Ecto neural progenitor cell (in vitro differentiated cells): ENCODE measurements around the gene MTSS2.

Experiments used
- DNase-seq: peaks from one replicate; pipeline ENCODE4 v3.0.0-alpha.2; 2018; ENCODE audit warnings: low spot score

MTSS2 gene

GRCh38 chr16:70685938-70686375 lies at the start of gene MTSS2:
Gene MTSS2 (minus strand): TSS chr16:70686053. CDS start chr16:70685791, 262 bp downstream.
- peak; percentile 95 for DNase-seq

GRCh38 chr16:70735141-70735979 lies 49.5 kb upstream of the MTSS2 start:
- no peak for DNase-seq

- DNase-seq, result no peak
These were observed 48.8 kb upstream of the MTSS2 start for GRCh38 chr16:70734522-70735095.

- DNase-seq, result no peak
These were observed 45.1 kb upstream of the MTSS2 start for GRCh38 chr16:70730944-70731343.

GRCh38 chr16:70730031-70730430 lies 44.2 kb upstream of the MTSS2 start:
- peak; percentile 79 for DNase-seq

- no peak for DNase-seq
These were observed 43.4 kb upstream of the MTSS2 start for GRCh38 chr16:70729292-70729691.

GRCh38 chr16:70728150-70728549 lies 42.3 kb upstream of the MTSS2 start:
- no peak for DNase-seq

- no peak for DNase-seq
These were observed 41.1 kb upstream of the MTSS2 start for GRCh38 chr16:70726892-70727361.

GRCh38 chr16:70725912-70726828 lies 40.3 kb upstream of the MTSS2 start:
- no peak for DNase-seq

GRCh38 chr16:70725024-70725911 lies 39.4 kb upstream of the MTSS2 start:
- DNase-seq, result no peak

GRCh38 chr16:70724146-70725023 lies 38.5 kb upstream of the MTSS2 start:
- no peak for DNase-seq

- no peak for DNase-seq
These were observed 37.9 kb upstream of the MTSS2 start for GRCh38 chr16:70723740-70724145.

- DNase-seq, result no peak
These were observed 35.5 kb upstream of the MTSS2 start for GRCh38 chr16:70721202-70721963.

GRCh38 chr16:70720425-70721201 lies 34.8 kb upstream of the MTSS2 start:
- no peak for DNase-seq

- DNase-seq, result no peak
These were observed 31.2 kb upstream of the MTSS2 start for GRCh38 chr16:70717065-70717464.

GRCh38 chr16:70715860-70716357 lies 30.1 kb upstream of the MTSS2 start:
- DNase-seq, result no peak

GRCh38 chr16:70715055-70715858 lies 29.4 kb upstream of the MTSS2 start:
- DNase-seq, result no peak
